Left renal pelvis (tissue), 4 donors: Measurements from ENCODE around the gene PIK3R1. TPM values are rescaled to one million over a fixed set of nuclear protein-coding genes. Genes with fewer than 3 reads are reported as not detected.
A peak's percentile ranks its signal among the peaks of the same experiment; 100 is the strongest.

Source experiments
- DNase-seq, 4 donors: peaks; one replicate each; pipeline ENCODE4 v3.0.0-alpha.2; 2013; ENCODE audit warnings: low read depth in 4 of 4, low spot score in 3 of 4
- polyA plus RNA-seq, 4 donors: library from polyadenylated mRNA; unstranded; fragments of 120-200 nt; gene quantifications; one replicate each; pipeline ENCODE4 v1.2.1, GENCODE V29; 2013; ENCODE audit not compliant: insufficient read length in 4 of 4

The PIK3R1 gene
- polyA plus RNA-seq, 4 donors = 72.4 to 139 (median 92.4) TPM

- no peak for DNase-seq
Observed at GRCh38 chr5:68267066-68267465, 51.5 kb downstream of the PIK3R1 start.

DNA sequence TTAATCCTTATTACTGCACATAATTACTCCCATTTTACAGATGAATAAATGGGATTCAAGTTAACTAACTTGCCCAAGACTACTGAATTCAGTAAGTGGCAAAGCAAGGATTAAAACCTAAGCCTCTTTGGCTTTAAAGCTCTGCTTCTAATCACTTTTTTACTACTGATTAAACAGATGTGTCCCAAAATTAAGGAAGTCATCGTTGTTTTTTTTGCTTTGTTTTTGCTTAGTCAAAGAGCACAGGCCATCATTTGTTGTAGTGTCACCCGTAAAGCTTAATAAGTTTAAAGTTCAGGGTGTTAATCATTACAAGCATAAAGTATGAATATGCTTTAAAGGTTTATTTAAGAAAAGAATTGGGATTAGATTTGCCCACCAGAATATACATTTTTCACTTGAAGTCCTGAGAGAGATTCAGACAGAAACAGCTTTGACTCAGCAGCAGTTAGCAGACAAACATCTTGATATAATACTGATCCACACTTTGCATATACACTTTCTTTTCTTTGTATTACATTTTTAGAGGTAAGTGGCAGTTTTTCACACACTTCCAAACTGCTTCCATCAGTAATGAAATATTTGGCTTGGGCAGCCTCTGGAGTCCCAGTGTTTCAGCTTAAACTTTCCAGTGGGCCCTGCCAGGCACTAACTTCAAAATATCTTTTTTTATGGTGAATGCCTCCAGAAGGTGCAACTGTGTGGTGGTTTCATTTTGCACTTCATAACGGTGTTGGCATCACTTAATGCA lies 52.7 kb downstream of the PIK3R1 start:
- DNase-seq = no peak

DNA sequence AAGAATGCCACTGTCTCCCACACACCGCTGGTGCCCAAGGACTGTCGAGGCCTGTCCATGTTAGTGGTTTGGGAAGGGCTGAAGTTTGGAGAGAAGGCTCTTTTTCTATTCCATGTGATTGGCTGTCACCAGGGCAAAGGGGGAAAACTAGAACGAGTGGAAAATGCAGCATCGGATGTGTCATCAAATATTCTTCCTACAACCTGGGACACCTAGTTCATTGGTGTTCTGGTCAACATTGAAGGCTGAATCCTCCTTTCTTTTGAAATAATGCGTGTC lies 53.2 kb downstream of the PIK3R1 start:
- DNase-seq = no peak

GRCh38 chr5:68269820-68270219 lies 54.3 kb downstream of the PIK3R1 start:
- no peak for DNase-seq

- DNase-seq = no peak
Observed at GRCh38 chr5:68270399-68270975, 54.9 kb downstream of the PIK3R1 start.

- no peak for DNase-seq
Observed at GRCh38 chr5:68271124-68271523, 55.6 kb downstream of the PIK3R1 start.

DNA sequence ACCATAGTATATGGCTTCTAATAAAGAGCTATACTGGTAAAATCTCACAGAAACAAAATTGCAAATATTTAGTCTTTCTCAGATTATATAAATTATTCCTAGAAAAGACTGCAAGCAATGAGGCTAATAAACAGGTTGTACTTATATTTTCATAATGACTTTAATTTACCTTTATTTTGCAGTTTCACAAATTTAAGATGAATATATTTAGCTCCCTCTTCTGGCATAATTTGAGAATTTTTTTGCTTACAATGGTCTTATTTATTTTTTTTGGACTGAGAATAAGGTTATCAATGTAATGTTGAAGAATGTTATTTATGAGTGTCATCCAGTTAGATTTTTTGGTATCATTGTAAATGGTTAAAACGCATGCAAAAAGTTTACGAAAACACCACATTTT lies 56.7 kb downstream of the PIK3R1 start:
- DNase-seq = no peak

DNA sequence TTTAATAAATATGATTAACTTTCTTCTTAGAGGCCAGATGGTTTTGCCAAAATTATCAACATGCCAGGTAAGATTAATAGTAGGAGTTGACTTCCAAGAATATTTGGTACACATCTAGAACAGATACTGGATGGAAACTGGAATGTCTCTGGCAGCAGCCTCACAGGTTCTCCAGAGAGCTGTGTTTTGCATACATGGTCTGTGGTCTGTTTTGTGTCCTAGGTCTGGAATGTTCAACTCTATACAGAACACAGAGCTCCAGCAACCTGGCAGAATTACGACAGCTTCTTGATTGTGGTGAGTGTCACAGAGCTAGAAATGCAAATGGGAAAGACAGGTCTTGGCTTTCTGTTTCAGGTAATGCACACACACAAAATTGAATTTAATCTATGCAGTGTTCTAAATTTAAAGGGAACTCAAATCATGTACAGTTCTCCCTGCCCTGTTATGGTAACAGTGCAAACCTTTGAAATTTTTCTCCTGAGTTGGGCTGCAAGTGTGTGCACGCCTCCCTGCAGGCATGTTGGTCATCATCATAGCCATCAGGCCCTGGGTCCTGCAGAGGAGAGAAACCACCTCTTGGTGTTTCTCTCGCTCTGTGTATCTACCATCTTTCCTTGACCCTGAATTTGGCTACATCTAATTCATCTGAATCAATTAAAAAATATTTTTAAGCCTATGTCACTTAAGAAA lies 58.3 kb downstream of the PIK3R1 start:
- no peak for DNase-seq

DNA sequence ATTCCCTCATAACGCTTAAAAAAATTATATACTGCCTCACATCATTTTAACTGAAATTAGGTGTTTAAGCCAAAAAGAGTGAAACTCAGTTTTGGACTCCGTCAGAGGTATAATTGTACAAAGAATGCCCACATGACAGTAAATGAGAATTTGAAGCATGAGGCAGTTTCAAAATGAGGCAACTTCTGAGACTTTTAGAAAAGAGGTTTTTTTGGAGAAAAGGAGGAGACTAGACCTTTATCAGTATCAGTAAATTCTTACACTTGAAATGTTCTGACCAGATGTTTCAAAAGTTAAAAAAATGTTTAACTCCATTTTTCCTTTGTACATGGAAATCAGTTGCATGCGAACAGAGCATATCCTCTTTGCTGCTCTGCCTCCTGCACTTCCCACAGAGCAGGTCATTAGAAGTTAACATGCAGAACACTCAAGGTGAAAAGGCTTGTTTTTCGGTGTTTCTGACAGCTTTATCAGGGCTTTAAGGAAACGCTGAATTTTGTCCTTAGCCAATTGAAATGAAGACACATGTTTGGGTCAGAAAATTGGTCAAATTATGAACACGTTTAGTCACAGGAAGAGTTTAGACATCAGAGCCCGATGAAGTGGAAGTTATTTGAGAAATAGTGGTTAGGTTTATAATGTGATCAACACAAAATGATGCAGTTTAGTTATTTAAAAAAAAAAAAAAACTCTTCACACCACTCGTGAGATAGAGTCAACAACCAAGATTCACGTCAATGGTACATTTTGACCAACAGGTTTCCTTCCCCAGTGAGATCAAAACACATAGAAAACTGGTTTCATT lies 59.5 kb downstream of the PIK3R1 start:
- DNase-seq = no peak

DNA sequence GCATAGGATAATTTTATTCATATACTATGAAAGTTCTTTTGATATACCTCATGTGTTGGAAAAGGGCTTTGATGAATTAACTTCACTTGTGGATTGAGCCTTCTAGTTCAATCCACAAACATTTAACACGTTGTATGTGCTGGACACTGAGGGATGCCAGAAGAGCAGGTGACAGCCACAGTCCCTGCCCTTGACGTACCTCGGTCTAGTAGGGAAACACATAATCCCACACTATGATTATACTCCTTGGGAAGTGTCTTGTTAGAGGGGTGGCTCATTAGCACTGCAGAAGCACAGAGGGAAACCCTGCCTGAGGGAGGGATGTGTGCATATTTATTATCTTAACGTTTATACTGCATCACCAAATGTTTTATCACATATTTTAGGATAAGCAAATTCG lies 61.2 kb downstream of the PIK3R1 start:
- no peak for DNase-seq

GRCh38 chr5:68277431-68277830 lies 61.9 kb downstream of the PIK3R1 start:
- no peak for DNase-seq

DNA sequence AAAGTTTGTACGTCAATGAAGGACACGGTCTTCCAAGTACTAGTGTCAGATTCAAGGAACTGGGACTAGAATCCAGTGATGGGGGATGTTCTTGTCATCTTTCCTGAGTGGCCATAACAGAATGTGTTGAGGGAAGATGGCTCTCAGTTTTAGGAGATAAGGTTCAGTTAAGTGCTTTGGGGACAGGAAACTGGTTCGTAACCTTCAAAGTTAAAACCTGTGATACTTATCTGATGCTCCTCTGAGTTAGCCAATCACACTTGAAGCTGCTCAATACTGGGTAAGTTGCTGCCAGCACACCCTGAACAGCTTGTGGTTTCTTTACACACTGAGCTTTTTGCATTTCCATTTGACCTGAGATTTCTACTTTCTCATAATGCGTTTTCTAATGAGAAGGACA lies 64.4 kb downstream of the PIK3R1 start:
- no peak for DNase-seq

DNA sequence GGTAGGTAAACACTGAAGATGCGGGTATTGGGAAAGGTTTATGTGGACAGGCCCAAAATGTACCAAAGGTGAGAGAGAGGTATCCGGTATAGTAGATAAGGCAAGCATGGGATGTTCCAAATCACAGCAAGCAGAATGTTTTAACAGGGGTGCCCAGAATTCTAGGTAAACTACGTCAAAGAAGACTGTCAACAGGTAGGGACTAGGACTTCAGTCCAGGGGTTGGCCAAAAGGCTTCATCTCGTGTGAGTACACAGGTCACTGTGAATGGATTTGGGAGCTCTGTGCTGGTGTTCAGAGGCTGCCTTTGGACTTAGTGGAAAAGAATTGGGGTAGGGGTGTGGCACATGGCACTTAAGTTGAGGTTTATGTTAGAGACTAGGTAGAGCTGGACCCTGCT lies 66.4 kb downstream of the PIK3R1 start:
- no peak for DNase-seq

- no peak for DNase-seq
Observed at GRCh38 chr5:68283766-68284165, 68.2 kb downstream of the PIK3R1 start.

GRCh38 chr5:68285075-68285840 lies 69.7 kb downstream of the PIK3R1 start:
- no peak for DNase-seq

- DNase-seq = no peak
Observed at GRCh38 chr5:68285851-68286611, 70.5 kb downstream of the PIK3R1 start.

DNA sequence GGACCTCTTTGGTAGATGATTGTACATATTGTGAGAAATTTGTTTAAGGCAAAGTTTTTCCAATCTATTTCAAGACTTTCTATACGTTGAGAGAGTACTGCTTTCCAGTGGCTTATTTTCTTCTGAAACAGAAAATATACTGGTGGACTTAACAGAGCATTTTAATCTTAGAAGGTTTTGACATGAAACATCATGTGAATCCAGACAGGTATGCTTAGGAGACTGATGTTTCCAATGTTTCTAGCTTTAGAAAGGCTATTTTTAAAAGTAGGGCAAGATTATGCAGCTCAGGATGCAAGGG lies 71.0 kb downstream of the PIK3R1 start:
- DNase-seq = no peak

DNA sequence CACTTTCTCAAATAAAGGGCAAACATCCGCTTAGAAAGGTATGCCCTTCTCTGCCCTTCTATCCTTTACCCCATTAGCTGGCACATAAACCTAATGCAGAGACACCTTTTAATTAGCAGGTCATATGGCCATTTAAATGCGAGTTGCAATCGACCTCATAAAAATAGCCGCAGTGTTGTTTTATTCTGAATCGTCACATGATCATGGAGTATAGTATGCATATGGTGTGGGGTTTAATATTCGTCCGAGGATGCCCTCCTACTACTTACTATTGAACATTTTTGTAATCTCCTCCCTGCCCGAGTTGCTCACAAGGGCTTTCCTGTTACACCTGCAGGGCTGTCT lies 72.0 kb downstream of the PIK3R1 start:
- DNase-seq = no peak

GRCh38 chr5:68287976-68288706 lies 72.6 kb downstream of the PIK3R1 start:
- peak; percentile 68 to 80 (median 79) for DNase-seq

- DNase-seq = no peak
Observed at GRCh38 chr5:68288707-68289134, 73.2 kb downstream of the PIK3R1 start.
